HL-60/S4 treated with phorbol 12-myristate 13-acetate at 8.2 ng/mL for 4 days and 3 days (cell line): ENCODE data around the gene RASGEF1B.

Experiments used
- in situ Hi-C: fragments of 300-500 bp; cut with MboI; formaldehyde crosslinking; loops from 2 replicates; pipeline ENCODE4 v1.15.0; 2022; ENCODE audit warnings: low sequenced_read_pairs

Gene RASGEF1B

DNA sequence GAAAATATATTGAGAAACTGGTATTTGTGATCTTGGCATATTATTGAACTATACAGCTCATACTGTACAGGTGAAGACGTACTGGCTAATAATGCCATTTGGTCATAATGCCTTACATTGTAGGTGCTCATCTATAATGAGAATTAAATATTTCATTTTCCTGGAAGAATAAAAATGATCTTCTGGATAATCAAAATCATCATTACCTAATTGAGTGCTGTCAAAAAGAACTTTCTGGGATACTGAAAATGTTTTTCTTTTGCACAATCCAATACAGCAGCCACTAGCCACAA, 4.1 kb downstream of the RASGEF1B start:
- in situ Hi-C loops = loop anchor here (25.0 kb wide), 1 partner anchor 370 kb away; no protein-coding TSS in a partner anchor

DNA sequence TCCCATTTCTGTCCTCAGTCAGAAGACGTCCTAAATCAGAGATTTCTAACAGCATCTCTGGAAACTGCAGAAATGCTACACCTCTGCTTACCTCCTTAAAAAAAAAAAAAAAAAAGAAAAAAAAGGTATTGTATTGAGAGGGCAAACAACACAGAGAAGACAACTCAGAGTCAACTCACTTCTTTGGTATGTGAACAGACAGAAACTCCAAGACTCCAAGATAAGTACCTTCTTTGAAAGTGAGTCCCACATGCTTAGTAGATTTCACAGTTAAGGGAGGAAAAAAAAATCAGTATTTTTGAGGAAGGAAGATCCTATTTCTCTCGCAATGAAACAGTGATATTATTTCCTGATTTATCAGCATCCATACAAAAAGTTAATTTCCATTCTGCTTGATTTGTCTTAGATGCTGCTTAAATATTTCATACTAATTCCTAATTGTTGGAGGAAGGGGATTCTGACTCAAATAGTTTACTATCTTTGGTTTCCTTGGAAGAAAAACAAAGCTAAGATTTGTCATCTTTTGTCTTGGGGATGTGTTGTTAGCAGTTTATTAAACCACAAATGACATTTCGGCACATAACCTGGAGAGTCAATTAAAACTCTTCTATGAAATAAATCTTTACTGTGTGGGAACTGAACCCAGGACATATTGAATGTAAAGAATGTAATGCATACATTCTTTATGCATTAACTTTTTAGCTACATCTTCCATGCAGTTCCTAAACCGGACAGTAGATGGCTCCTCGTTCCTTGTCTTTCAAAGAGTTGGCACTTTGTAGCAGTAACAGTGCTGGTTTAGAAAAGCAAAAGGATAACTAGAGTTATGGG, 4.7 kb downstream of the RASGEF1B start:
- in situ Hi-C loops = loop anchor here (25.0 kb wide), 1 partner anchor 370 kb away; no protein-coding TSS in a partner anchor

DNA sequence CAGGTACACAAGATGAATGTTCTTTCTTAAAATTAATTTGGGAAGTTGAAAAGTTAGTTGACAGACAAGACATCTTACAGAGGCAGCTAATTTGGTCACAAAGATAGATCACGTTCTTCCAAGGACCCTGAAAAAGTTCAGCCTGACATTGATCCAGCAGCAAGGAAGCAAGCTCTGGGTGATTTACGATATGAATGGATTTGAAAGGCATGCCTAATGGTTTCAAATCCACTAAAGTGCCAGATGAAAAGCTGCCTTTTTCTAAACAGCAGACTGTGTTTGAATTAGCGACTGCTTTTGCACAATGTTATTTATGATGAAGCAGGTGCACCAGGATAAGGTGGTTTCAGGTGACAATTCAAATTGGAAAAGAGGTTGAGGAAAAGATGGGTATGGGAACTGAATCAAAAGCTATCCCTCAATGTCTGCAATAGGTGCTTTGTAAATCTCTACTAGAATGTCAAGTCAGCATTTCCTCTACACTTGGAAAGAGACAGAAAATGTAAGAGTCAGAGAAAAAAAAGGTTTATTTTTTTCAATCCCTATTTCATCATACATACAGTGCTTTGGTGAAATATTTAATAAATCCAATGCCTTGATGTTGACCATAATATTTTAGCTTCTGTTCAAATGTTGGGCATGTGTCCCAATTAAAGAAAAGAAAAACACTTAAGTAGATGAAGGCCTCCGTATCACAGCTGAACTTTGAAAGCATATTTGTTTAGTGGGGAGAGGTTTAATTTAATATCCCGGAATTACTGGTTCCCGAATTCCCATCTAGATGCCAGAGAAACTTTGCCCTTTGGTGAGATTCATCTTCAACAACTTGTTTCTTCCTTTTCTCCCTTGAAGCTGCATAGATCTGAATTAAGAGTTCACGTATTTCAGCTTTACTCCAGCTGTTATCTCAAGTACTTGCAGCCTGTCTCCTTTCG, 6.0 kb downstream of the RASGEF1B start:
- in situ Hi-C loops = loop anchor here (25.0 kb wide), 1 partner anchor 372 kb away; no protein-coding TSS in a partner anchor

DNA sequence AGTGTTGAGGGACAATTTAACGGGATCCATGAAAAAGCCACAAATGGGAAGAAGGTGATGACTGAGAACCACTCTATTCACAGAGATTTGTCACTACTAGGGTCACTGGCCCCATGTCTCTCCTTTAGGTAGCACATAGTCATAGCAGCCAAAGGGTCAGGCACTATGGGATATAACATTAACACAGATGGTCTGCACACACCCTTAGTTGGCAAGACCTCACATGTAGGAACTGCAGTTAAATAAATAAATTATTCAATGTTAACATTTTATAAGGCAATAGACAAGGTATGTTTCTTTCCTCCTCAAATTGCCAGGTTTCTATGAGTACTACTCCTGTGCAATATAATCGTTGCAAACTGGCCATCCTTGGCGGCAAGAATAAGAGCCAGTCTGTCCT, 10.9 kb downstream of the RASGEF1B start:
- in situ Hi-C loops = loop anchor here (25.0 kb wide), 1 partner anchor 376 kb away; no protein-coding TSS in a partner anchor

DNA sequence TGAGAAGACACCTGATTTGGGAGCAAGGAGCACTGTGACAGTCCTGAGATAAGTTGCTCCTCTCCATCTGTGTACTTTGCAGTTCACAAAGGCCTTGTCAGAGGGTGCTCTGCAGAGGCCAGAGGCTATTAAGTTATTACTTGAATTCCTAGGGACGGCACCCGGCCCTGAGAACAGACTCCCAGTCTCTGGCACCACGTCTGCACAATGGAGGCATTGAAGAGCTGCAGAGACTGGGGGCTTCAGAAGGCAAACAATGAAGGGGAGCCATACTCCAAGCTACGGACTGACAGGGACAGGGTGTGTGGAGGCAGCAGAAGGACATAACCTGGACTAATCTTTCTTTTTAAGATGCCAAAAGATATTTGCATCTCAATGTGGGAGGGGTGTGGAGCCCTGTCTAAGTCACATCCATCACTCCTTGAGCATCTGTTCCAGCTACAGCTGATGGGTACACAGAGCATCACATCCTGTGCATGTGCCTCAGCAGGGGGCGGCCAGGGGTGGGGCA, 11.5 kb downstream of the RASGEF1B start:
- in situ Hi-C loops = loop anchor here (25.0 kb wide), 1 partner anchor 377 kb away; no protein-coding TSS in a partner anchor

DNA sequence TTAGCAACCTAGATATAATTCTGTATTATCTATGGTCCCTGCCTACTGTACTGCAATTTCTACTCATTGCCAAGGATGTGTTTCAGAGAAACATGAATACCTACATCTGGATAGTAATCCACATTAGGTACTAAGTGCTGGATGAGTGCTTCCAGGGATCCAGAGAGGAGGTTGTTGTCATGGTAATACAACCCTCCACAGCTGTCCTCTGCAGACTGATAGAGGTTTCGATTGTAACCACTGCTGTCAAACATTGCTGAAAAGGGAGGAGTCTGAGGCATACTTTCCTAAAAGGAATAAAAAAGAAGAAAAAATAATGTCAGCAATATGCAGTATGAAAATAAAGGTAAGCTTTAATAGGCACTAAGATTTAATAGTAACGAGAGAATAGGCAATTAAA, 12.5 kb downstream of the RASGEF1B start:
- in situ Hi-C loops = loop anchor here (25.0 kb wide), 1 partner anchor 378 kb away; no protein-coding TSS in a partner anchor

DNA sequence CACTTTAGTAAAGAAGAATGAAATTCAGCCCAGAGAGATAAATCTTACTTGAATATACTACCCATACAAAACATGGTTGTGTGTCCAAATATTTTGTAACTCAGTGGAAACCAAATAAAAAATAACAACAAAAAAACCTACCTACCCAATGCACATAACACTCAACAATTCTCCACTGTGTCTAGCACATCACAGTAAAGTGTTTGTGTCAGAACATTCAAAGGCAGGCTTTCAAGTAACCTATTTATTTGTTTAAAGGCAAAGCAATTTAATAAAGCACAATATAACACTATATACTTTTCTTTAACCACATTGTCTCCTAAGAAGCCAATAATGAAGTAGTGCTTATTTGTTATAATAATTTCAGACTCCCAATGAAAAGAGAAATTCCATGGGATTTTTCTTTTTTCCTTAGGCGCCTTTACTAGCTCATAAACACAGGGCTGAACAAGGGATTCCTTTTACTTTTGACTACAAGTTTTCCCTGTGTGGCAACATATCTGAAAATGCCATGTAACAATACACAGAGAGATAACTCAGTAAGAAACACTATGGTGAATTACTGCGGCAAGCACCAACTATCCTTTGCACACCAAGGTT, 13.7 kb downstream of the RASGEF1B start:
- in situ Hi-C loops = loop anchor here (25.0 kb wide), 1 partner anchor 379 kb away; no protein-coding TSS in a partner anchor

DNA sequence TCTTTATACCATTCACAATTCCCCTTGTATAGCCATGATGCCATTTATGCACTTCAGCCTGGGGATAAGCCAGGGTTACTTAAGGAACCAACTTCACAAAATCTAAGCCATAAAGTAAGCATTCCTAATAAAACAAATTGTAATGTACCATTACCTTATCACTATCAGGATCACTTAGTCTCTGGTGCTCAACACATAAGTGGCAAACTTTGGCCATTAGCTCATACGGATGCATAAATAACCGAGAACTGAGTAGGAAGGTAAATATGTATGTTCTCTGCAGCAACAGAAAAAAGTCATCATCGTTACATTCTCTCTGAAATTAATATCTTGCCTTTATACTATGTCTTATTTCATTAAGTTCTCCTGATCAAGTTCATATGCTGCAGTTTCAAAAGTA, 14.4 kb downstream of the RASGEF1B start:
- in situ Hi-C loops = loop anchor here (25.0 kb wide), 1 partner anchor 380 kb away; no protein-coding TSS in a partner anchor

DNA sequence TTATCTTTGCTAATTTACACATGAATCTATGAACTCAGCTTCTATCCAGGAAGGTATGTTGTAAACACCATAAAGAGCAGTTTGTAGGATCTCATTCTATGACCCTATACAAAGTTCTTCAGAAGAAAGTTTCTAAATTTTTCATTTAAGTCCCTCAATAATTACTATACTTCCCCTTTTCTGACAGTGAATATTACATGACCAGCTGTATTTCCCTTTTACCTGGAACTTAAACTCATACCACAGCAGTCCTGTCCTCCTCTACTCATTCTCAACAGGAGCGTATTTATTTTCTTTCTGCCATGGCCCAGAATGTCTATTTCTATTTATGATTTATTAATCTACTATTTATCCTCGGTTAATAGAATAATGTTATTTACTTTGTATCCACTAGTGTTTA, 15.8 kb downstream of the RASGEF1B start:
- in situ Hi-C loops = loop anchor here (25.0 kb wide), 1 partner anchor 381 kb away; no protein-coding TSS in a partner anchor

DNA sequence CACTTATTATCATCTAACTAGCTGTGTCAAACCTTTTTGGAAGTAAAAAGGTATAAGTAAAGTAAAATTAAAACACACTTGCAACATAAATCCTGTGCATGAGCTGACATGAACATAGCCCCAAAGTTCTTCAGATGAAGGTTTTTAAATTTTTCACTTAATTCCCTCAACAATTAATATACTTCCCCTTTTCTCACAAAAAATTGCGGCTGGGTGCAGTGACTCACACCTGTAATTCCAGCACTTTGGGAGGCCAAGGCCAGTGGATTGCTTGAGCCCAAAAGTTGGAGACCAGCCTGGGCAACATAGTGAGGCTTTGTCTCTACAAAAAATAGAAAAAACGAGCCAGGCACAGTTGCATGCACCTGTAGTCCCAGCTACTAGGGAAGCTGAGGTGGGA, 16.8 kb downstream of the RASGEF1B start:
- in situ Hi-C loops = loop anchor here (25.0 kb wide), 1 partner anchor 382 kb away; no protein-coding TSS in a partner anchor

DNA sequence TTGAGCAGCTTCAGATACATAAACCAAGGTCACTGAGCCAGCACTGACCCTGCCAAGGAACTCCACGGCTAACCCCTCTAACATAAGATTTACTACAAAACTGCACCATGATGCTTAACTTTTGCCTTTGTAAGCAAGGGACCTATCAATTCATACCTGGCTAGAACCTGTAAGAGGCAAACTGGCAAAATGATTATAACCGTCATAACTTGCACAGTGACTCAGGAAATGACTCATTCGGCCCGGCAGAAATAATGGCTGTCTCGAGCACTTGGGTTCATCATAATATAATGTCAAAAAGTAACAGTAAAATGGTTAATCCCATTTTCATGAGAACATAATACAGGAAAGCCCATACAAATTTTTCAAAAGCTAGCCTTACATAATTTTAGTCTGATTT, 17.2 kb downstream of the RASGEF1B start:
- in situ Hi-C loops = loop anchor here (25.0 kb wide), 1 partner anchor 383 kb away; no protein-coding TSS in a partner anchor

DNA sequence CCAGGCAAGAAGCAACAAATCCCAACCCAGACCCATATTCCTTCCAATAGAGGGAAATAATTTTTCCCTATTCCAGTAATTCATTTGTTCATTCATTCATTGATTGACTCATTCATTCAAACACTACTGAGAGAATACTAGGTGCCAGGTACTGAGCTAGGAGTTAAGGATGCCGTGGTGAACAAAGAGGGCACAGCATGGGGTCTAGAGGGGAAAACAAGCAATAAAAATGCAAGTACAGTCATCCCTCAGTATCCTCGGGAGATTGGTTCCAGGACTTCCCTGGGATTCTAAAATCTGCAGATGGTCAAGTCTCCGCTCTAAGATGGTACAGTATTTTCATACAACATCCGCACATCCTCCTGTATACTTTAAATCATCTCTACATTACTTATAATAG, 18.7 kb downstream of the RASGEF1B start:
- in situ Hi-C loops = loop anchor here (25.0 kb wide), 1 partner anchor 384 kb away; no protein-coding TSS in a partner anchor

DNA sequence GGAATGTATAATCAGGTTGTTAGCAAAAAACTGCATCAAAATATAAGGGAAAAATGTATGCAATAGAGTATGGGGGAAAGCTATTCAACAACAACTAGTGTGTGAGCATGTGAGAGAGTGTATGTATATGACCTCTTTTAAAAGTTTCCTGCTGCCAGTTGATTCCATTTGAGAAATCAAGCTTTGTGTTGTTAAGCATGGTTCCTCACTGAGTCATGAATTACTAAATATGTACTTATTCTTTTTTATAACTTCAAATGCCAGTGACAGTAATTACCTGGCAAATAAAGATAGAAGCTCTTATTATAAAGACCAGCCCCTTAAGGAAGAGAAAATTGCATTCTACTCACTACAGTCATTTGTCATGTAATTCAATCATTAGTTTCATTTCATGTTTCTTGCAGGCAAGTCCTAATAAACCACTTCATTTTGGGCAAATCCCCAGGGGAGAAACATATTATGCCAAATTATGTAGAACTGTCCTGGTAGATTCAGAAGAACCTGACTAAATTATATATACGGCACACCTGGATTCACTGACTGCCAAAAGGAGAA, 19.2 kb downstream of the RASGEF1B start:
- in situ Hi-C loops = loop anchor here (25.0 kb wide), 1 partner anchor 385 kb away; no protein-coding TSS in a partner anchor

DNA sequence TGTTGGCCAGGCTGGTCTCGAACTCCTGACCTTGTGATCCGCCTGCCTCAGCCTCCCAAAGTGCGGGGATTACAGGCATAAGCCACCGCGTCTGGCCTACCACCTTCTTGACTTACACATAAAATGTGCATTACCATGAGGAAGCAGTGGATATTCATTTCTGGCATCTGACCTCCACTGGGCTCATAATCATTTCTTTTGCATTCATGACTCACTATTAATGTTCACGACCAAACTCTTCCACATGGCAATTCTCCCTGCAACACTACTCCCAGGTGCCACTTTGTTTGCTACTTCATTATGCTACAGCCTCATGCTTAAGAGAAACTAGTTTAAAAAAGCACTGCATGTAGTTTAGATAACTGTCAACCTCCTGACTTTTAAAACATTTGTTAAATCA, 22.7 kb downstream of the RASGEF1B start:
- in situ Hi-C loops = no loop called here

DNA sequence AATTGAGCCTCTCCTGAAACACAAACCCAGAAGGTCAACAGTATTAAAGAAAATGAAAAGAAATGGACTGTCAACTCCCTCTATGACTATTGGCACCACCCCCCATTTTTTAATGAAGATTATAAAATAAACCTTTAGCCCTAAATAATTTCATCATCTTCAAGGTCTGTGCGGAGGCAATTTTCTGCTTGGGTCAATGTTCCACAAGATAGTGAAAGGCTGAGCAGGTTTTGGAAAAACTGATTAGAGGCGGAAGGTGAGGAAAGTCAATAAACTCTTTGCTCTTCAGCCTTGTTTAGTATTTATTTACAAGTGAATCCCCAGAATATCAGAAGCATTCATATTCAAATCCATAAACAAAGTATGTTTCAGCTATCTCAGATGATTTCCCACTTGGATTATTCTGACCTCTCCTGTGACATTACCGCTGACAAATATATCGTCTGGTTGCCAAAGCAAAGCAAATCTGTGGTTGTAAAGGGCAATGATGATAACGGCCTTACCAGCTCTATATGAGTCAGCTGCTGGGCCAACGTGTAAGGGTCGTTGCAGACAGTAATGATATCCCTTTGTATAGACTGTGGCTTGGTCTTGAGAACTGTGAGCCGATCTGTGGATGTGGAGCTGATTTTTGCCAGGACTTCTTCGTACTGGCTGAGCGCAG, 24.0 kb downstream of the RASGEF1B start:
- in situ Hi-C loops = no loop called here

DNA sequence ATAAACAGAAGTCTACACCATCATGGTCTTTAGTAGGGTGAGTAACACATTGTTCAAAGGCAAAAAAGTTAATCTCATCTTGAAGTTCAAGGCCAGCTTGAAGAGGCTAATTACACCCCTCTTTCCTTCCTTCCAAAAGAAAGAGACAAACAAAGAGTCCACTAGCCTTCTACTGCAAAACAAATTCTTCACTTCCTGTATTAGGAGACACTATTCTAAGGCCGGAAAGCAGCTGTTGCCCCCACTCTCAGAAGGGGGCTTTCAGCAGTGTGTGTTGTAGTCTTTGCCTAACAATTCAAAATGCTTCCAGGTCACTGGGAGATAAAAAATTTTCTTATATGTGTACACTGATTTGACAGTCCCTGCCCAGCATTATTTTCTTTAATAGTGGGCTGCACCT, 25.1 kb downstream of the RASGEF1B start:
- in situ Hi-C loops = no loop called here

DNA sequence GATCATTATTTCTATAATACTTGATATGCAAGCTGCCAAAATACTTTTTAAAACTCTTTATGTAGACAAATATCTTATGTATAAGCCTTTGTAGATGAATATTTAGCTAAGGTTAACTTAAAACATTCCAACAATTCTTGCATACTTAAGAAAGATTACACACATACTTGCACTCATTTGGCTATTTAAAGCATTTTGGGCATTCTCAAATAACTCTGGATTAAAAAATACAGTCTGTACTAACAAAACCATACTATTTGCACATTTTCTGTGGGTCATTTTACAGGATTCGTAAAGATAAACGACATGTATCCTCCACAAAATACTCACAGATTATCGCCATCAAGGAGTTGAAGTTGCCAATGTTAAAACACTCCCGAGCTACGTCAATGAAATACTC, 26.5 kb downstream of the RASGEF1B start:
- in situ Hi-C loops = no loop called here

DNA sequence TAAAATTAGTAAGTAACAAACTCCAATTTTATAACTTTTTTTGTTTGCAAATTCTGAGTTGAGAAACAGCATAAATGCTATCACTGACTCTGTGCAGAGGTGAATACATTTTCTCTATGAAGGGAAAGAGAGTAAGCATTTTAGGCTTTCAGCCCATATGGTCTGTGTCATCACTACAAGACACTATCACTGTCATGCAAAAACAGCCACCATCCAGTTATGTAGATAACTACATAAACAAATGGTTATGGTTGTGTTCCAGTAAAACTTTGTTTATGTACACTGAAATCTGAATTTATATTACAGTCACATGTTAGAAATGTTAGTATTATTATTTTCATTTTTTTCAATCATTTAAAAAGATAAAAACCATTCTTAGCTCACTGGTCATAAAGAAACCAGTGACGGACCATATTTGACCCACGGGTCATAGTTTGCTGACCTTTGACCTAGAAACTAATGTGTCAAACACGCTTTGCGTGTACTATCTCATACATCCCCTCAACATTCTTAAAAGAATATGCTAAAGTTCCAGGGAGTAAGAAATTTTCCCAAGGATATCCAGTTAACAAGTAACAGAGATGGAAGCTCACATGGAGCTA, 29.1 kb downstream of the RASGEF1B start:
- in situ Hi-C loops = no loop called here

DNA sequence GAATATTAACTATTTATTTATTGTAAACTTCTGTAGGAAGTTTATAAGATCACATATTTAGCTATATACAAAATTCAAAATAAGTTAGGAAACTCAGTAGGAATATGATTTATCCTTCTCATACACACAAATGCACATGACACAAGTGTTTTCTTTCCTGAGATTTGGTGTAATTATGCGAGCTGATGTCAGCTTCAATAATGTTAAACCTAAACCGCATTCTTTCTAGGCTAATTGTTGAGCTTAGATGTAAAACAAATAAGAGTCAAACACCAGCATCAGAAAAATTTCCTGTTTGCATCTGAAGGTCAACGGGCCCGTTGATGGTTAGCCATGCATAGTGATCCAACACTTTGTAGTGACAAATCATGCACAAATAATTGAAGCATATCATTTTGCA, 30.8 kb downstream of the RASGEF1B start:
- in situ Hi-C loops = no loop called here
